Neural cell (in vitro differentiated cells): ENCODE data around the gene CFAP44. TPM values are rescaled to one million over a fixed set of nuclear protein-coding genes. Genes with fewer than 3 reads are reported as not detected.
A peak's percentile ranks its signal among the peaks of the same experiment; 100 is the strongest.

Source experiments
- H2AFZ ChIP-seq: fragments of 200-600, 300-800 bp; sonication (generic), shearing (Covaris generic); 2 replicates; pipeline ENCODE4 v1.6.0; 2014; ENCODE audit warnings: low read depth, mild to moderate bottlenecking, antibody characterized with exemption, low read length, moderate library complexity
- H3F3A ChIP-seq: fragments of 200-600 bp; shearing (Covaris generic); 2 replicates; pipeline ENCODE4 v1.6.1; 2016; ENCODE audit warnings: mild to moderate bottlenecking, moderate library complexity, mixed read lengths, antibody characterized with exemption, low read length; ENCODE audit not compliant: insufficient read depth, poor library complexity, severe bottlenecking
- H3K27ac ChIP-seq: fragments of 200-600, 300-800 bp; sonication (generic), shearing (Covaris generic); 2 replicates; pipeline ENCODE4 v1.5.1; 2014; ENCODE audit warnings: mild to moderate bottlenecking, low read length, moderate library complexity
- H3K27me3 ChIP-seq: fragments of 300-800, 200-600 bp; sonication (generic), shearing (Covaris generic); 2 replicates; pipeline ENCODE4 v1.6.0; 2014; ENCODE audit warnings: mild to moderate bottlenecking, low read depth, low read length, moderate library complexity; ENCODE audit not compliant: insufficient read depth
- H3K36me3 ChIP-seq: fragments of 300-800, 200-600 bp; sonication (generic), shearing (Covaris generic); 2 replicates; pipeline ENCODE4 v1.5.1; 2014; ENCODE audit warnings: mild to moderate bottlenecking, antibody characterized with exemption, low read length, moderate library complexity; ENCODE audit not compliant: insufficient read depth
- H3K4me2 ChIP-seq: fragments of 300-800, 200-600 bp; sonication (generic), shearing (Covaris generic); 2 replicates; pipeline ENCODE4 v1.6.0; 2014; ENCODE audit warnings: mild to moderate bottlenecking, low read length
- H3K4me3 ChIP-seq: fragments of 300-800, 200-600 bp; sonication (generic), shearing (Covaris generic); 2 replicates; pipeline ENCODE4 v1.5.1; 2014; ENCODE audit warnings: mild to moderate bottlenecking, low read length, moderate library complexity
- H3K79me2 ChIP-seq: fragments of 200-600 bp; shearing (Covaris generic); replicated peaks from 2 replicates; pipeline ENCODE4 v1.6.0; 2014; ENCODE audit warnings: mild to moderate bottlenecking, low read length, moderate library complexity; ENCODE audit not compliant: insufficient read depth
- H3K9ac ChIP-seq: fragments of 300-800, 200-600 bp; sonication (generic), shearing (Covaris generic); 2 replicates; pipeline ENCODE4 v1.6.1; 2016; ENCODE audit warnings: mild to moderate bottlenecking, low read length, mixed read lengths
- H3K9me2 ChIP-seq: fragments of 200-600 bp; shearing (Covaris generic); 2 replicates; pipeline ENCODE4 v1.6.1; 2016; ENCODE audit warnings: mild to moderate bottlenecking, low read length, mixed read lengths; ENCODE audit not compliant: insufficient read depth
- H3K9me3 ChIP-seq: fragments of 200-600, 300-800 bp; sonication (generic), shearing (Covaris generic); 2 replicates; pipeline ENCODE4 v1.6.1; 2016; ENCODE audit warnings: mild to moderate bottlenecking, mixed run types, low read length, moderate library complexity, mixed read lengths
- H4K20me1 ChIP-seq: fragments of 200-600 bp; shearing (Covaris generic); 2 replicates; pipeline ENCODE4 v1.6.1; 2016; ENCODE audit warnings: mild to moderate bottlenecking, mixed run types; ENCODE audit not compliant: insufficient read depth
- EP300 ChIP-seq: fragments of 450-650 bp; conservative IDR thresholded peaks from 2 replicates; pipeline ENCODE4 v1.6.1; 2014; ENCODE audit warnings: antibody characterized with exemption, mild to moderate bottlenecking, moderate library complexity; ENCODE audit not compliant: poor library complexity, severe bottlenecking
- EZH2 ChIP-seq: fragments of 200-600, 300-800 bp; shearing (Covaris generic), sonication (generic); IDR thresholded peaks from 2 replicates; pipeline ENCODE4 v1.6.1; 2014; ENCODE audit warnings: antibody characterized with exemption, low read length, borderline replicate concordance, mild to moderate bottlenecking; ENCODE audit not compliant: insufficient read depth, poor library complexity, severe bottlenecking
- MXI1 ChIP-seq: fragments of 450-650 bp; conservative IDR thresholded peaks from 2 replicates; pipeline ENCODE4 v1.6.1; 2014; ENCODE audit warnings: antibody characterized with exemption, mild to moderate bottlenecking; ENCODE audit not compliant: poor library complexity, severe bottlenecking
- POLR2AphosphoS5 ChIP-seq: IDR thresholded peaks from 2 replicates; pipeline ENCODE4 v1.6.1; 2012
- RAD21 ChIP-seq: fragments of 450-650 bp; conservative IDR thresholded peaks from 2 replicates; pipeline ENCODE4 v1.6.1; 2014; ENCODE audit warnings: antibody characterized with exemption, mild to moderate bottlenecking, moderate library complexity
- SMC3 ChIP-seq: fragments of 450-650 bp; conservative IDR thresholded peaks from 2 replicates; pipeline ENCODE4 v1.6.1; 2014; ENCODE audit warnings: antibody characterized with exemption, mild to moderate bottlenecking, moderate library complexity; ENCODE audit not compliant: poor library complexity
- TAF1 ChIP-seq: IDR thresholded peaks from 2 replicates; pipeline ENCODE4 v1.6.1; 2012; ENCODE audit warnings: low read depth
- polyA minus RNA-seq: library from RNA; depleted of rRNA, polyadenylated mRNA; stranded (reverse); fragments of >200 nt; gene quantifications from 2 replicates; pipeline ENCODE4 v1.2.3, GENCODE V29; 2014
- polyA plus RNA-seq: library from polyadenylated mRNA; depleted of rRNA; stranded (reverse); fragments of >200 nt; gene quantifications from 2 replicates; pipeline ENCODE4 v1.2.3, GENCODE V29; 2014
- TF ChIP-seq, protein P1 (sequence below): fragments of 450-650 bp; IDR thresholded peaks from 2 replicates; pipeline ENCODE4 v1.5.1; 2014; ENCODE audit warnings: antibody characterized with exemption, mild to moderate bottlenecking, moderate library complexity; ENCODE audit not compliant: poor library complexity, severe bottlenecking
- TF ChIP-seq, protein P2 (sequence below): IDR thresholded peaks from 2 replicates; pipeline ENCODE4 v1.6.1; 2012; ENCODE audit warnings: borderline replicate concordance

CFAP44 gene, protein sequence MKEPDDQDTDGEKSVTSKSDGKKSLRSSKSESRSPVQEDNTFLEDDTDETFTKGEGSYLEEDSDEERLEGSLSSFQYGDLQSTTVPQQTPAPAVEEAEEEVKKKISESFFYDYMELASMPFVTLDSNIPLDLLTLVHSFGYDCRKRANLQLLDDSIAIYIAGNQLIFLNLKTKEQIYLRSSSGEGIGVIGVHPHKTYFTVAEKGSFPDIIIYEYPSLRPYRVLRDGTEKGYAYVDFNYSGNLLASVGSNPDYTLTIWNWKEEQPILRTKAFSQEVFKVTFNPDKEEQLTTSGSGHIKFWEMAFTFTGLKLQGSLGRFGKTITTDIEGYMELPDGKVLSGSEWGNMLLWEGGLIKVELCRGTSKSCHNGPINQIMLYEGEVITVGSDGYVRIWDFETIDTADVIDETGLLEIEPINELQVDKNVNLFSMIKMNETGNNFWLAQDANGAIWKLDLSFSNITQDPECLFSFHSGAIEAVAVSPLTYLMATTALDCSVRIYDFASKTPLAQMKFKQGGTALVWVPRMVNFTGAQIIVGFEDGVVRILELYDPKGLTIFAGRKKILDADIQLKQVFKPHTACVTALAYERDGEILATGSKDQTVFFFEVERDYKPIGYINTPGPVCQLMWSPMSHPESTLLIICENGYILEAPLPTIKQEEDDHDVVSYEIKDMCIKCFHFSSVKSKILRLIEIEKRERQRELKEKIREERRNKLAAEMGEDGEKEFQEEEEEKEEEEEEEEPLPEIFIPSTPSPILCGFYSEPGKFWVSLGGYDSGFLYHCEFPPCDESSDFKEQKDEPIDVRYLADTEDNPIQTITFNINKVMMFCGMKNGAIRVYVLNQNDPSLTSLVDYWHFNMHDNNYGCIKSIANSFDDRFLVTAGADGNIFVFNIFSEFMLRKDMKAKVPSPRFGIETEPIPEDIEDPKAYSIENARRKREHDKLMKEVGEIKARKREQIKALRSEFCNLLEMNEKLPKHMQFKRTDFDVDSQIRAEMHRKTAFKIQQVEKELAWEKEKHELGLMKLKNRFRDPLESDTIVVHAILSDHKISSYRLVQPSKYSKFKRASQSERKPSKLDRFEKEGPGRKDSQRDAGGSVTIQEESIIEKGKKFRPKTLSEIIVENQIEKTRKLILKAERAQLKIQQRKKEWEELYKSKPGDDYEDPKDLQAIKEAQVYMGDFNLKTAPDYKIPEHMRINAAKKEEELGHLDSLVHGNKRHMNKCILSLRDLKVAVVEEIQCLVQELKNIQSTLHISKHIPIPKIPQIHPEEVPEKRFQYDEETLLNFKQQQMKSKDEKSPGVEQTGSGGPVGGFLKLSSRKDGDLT (N-terminal part only)
- polyA plus RNA-seq (4.3 and 7.3 TPM in 2 replicates), polyA minus RNA-seq (6.6 and 9.4 TPM in 2 replicates)

DNA sequence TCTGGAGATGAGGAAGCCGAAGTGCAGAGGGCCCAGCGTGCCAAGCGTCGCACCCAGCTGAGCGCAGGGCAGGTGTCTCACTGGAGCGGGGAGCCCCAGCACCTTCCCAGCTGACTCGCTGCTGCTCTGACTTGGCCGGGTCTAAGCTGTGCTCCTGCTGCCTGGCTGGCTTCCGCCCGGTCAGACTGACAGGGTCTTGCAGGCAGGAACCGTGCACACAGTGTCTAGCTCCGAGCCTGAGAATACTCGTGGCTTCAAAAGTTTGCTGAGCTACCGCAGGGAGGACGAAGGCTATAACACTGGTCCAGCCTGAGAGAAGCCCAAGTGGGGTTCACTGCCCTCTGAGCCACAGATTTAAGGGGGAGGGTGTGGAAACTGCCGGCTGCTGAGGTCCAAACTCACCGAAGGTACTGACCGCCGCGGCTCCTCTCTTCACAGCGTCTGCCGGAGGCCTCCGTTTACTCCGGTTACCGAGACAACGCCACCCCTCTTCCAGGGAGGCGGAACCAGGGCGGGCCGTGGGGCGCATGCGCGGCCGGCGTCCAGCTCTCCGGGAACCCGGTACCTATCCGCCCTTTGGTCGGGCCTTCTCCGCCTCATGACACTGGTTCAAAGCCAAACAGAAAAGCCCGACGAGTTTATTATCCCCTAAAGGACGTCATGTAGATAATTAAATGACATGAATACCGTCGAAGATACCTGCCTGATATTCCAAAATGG is at the start of gene CFAP44:
Gene CFAP44, minus strand, starts transcription at position 443 of the 720 bp plus-strand sequence. CDS start 7,829 bp downstream, outside the sequence.
- H3K4me3 ChIP-seq, result peak within 1 kb of the TSS; percentile 32
- TF ChIP-seq EZH2 (no peak), TAF1 (no peak), POLR2AphosphoS5 (no peak), RAD21 (no peak), SMC3 (no peak), EP300 (no peak), MXI1 (no peak)
- TF ChIP-seq, protein P1, sequence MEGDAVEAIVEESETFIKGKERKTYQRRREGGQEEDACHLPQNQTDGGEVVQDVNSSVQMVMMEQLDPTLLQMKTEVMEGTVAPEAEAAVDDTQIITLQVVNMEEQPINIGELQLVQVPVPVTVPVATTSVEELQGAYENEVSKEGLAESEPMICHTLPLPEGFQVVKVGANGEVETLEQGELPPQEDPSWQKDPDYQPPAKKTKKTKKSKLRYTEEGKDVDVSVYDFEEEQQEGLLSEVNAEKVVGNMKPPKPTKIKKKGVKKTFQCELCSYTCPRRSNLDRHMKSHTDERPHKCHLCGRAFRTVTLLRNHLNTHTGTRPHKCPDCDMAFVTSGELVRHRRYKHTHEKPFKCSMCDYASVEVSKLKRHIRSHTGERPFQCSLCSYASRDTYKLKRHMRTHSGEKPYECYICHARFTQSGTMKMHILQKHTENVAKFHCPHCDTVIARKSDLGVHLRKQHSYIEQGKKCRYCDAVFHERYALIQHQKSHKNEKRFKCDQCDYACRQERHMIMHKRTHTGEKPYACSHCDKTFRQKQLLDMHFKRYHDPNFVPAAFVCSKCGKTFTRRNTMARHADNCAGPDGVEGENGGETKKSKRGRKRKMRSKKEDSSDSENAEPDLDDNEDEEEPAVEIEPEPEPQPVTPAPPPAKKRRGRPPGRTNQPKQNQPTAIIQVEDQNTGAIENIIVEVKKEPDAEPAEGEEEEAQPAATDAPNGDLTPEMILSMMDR, result no peak
- TF ChIP-seq, protein P2, sequence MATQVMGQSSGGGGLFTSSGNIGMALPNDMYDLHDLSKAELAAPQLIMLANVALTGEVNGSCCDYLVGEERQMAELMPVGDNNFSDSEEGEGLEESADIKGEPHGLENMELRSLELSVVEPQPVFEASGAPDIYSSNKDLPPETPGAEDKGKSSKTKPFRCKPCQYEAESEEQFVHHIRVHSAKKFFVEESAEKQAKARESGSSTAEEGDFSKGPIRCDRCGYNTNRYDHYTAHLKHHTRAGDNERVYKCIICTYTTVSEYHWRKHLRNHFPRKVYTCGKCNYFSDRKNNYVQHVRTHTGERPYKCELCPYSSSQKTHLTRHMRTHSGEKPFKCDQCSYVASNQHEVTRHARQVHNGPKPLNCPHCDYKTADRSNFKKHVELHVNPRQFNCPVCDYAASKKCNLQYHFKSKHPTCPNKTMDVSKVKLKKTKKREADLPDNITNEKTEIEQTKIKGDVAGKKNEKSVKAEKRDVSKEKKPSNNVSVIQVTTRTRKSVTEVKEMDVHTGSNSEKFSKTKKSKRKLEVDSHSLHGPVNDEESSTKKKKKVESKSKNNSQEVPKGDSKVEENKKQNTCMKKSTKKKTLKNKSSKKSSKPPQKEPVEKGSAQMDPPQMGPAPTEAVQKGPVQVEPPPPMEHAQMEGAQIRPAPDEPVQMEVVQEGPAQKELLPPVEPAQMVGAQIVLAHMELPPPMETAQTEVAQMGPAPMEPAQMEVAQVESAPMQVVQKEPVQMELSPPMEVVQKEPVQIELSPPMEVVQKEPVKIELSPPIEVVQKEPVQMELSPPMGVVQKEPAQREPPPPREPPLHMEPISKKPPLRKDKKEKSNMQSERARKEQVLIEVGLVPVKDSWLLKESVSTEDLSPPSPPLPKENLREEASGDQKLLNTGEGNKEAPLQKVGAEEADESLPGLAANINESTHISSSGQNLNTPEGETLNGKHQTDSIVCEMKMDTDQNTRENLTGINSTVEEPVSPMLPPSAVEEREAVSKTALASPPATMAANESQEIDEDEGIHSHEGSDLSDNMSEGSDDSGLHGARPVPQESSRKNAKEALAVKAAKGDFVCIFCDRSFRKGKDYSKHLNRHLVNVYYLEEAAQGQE, result no peak
- no peaks in the 10 kb centered on the region for H3F3A ChIP-seq
- no peak within 1 kb of the TSS for H3K27ac ChIP-seq
- no peaks in the 10 kb centered on the region for H3K27me3 ChIP-seq
- no peak within 1 kb of the TSS for H3K9ac ChIP-seq
- no peaks in the 10 kb centered on the region for H3K9me3 ChIP-seq
- H3K36me3 ChIP-seq, result no peaks in the 10 kb centered on the region
- H3K4me2 ChIP-seq, result no peak within 1 kb of the TSS
- H4K20me1 ChIP-seq, result no peaks in the 10 kb centered on the region
- H2AFZ ChIP-seq, result no peak within 1 kb of the TSS
- no peaks in the 10 kb centered on the region for H3K79me2 ChIP-seq
- H3K9me2 ChIP-seq, result no peaks in the 10 kb centered on the region
